GM12878 (cell line): ENCODE data around the gene TRABD2B. TPM values are rescaled to one million over a fixed set of nuclear protein-coding genes. Genes with fewer than 3 reads are reported as not detected.

Experiments
- ATAC-seq: fragments of 200-7000 bp; cut with Tn5 transposase; 3 replicates; pipeline ENCODE4 v1.9.1; 2020; ENCODE audit warnings: mild to moderate bottlenecking, moderate library complexity
- BruUV-seq: library from RNA; stranded (reverse); fragments of 400-500 nt; replicated peaks from 2 replicates; lab custom pipeline; 2021; lab: Mats Ljungman, UMichigan
- CTCF ChIA-PET: fragments of 300-600 bp; sonication (Branson Sonifier 250); formaldehyde crosslinking; extraction: SDS; loops from one replicate; lab custom pipeline; 2021; ENCODE audit warnings: inconsistent platforms; lab: Yijun Ruan, JAX
- POLR2A ChIA-PET: fragments of 350-600 bp; formaldehyde crosslinking; extraction: SDS; loops from one replicate; lab custom pipeline; 2021; ENCODE audit warnings: inconsistent platforms; lab: Charles Lee
- RAD21 ChIA-PET: fragments of 300-600 bp; sonication (Branson Sonifier 250); formaldehyde crosslinking; loops from one replicate; lab custom pipeline; 2023; ENCODE audit warnings: antibody characterized with exemption; ENCODE audit not compliant: unreplicated experiment; lab: Charles Lee
- SMC1A ChIA-PET: fragments of 300-600 bp; sonication (Branson Sonifier 250); formaldehyde crosslinking; loops from one replicate; lab custom pipeline; 2023; ENCODE audit not compliant: unreplicated experiment, uncharacterized antibody; lab: Charles Lee
- DNase-seq: peaks from one replicate; pipeline ENCODE4 v3.0.0-alpha.2; 2011; ENCODE audit warnings: low read depth, low spot score
- FAIRE-seq: peaks from 3 replicates; lab custom pipeline; 2011; peaks lifted over from hg19 to GRCh38; lab: Jason Lieb, UNC
- H2AFZ ChIP-seq: 2 replicates; pipeline ENCODE4 v1.6.0; 2011; ENCODE audit warnings: low read depth, low read length, control low read depth; ENCODE audit not compliant: control insufficient read depth
- H3K27ac ChIP-seq: 2 replicates; pipeline ENCODE4 v1.5.1; 2011; ENCODE audit warnings: control low read depth; ENCODE audit not compliant: control insufficient read depth, insufficient read depth
- H3K27me3 ChIP-seq, 2 experiments: replicated peaks in 1 of 2; 2 replicates each; pipeline versions ENCODE4 v1.6.0 to v1.6.1; 2011; ENCODE audit warnings: low read length in 1 of 2; ENCODE audit not compliant: control insufficient read depth in 2 of 2, insufficient read depth in 2 of 2
- H3K36me3 ChIP-seq, 2 experiments: 2 replicates each; pipeline ENCODE4 v1.5.1; 2011; ENCODE audit warnings: low read length in 1 of 2; ENCODE audit not compliant: control insufficient read depth in 2 of 2, insufficient read depth in 2 of 2
- H3K4me1 ChIP-seq: 2 replicates; pipeline ENCODE4 v1.6.1; 2011; ENCODE audit warnings: mild to moderate bottlenecking, low read length, moderate library complexity, mixed read lengths; ENCODE audit not compliant: control insufficient read depth, insufficient read depth
- H3K4me2 ChIP-seq: 2 replicates; pipeline ENCODE4 v1.6.0; 2011; ENCODE audit warnings: control low read depth; ENCODE audit not compliant: control insufficient read depth, insufficient read depth
- H3K4me3 ChIP-seq: fragments of 200-600 bp; sonication (generic); 2 replicates; pipeline ENCODE4 v1.5.1; 2016
- H3K79me2 ChIP-seq: 2 replicates; pipeline ENCODE4 v1.6.0; 2011; ENCODE audit warnings: low read length; ENCODE audit not compliant: control insufficient read depth, insufficient read depth
- H3K9ac ChIP-seq: 2 replicates; pipeline ENCODE4 v1.8.0; 2011; ENCODE audit warnings: low read length, control low read depth, mixed read lengths; ENCODE audit not compliant: control insufficient read depth, insufficient read depth
- H3K9me3 ChIP-seq: replicated peaks from 3 replicates; pipeline ENCODE4 v1.5.1; 2011; ENCODE audit warnings: mild to moderate bottlenecking, low read length; ENCODE audit not compliant: control insufficient read depth, insufficient read depth
- H4K20me1 ChIP-seq: 2 replicates; pipeline ENCODE4 v1.6.0; 2011; ENCODE audit not compliant: control insufficient read depth, insufficient read depth
- ATF2 ChIP-seq: IDR thresholded peaks from 2 replicates; pipeline ENCODE4 v1.6.1; 2012; ENCODE audit warnings: low read length, inconsistent platforms
- ATF3 ChIP-seq: IDR thresholded peaks from 2 replicates; pipeline ENCODE4 v1.6.1; 2011; ENCODE audit warnings: low read depth, mild to moderate bottlenecking, low read length, moderate library complexity, borderline replicate concordance; ENCODE audit errors: extremely low read depth
- BACH1 ChIP-seq: fragments of 450-650 bp; IDR thresholded peaks from 2 replicates; pipeline ENCODE4 v1.6.1; 2017; ENCODE audit warnings: mild to moderate bottlenecking, borderline replicate concordance
- BRCA1 ChIP-seq: IDR thresholded peaks from 2 replicates; pipeline ENCODE4 v1.6.1; 2011; ENCODE audit warnings: low read depth, low read length, improper control_type of control experiment
- CREB1 ChIP-seq: IDR thresholded peaks from 2 replicates; pipeline ENCODE4 v1.6.1; 2012; ENCODE audit warnings: low read depth, mild to moderate bottlenecking, inconsistent platforms
- EZH2 ChIP-seq: IDR thresholded peaks from 2 replicates; pipeline ENCODE4 v1.6.1; 2012; ENCODE audit warnings: low read depth, mild to moderate bottlenecking, control low read depth, inconsistent platforms, low read length, borderline replicate concordance; ENCODE audit not compliant: control insufficient read depth
- FOS ChIP-seq: IDR thresholded peaks from 3 replicates; pipeline ENCODE4 v1.6.1; 2011; ENCODE audit warnings: borderline replicate concordance; ENCODE audit not compliant: insufficient read length; ENCODE audit errors: extremely low read depth
- GATAD2B ChIP-seq: fragments of 450-650 bp; conservative IDR thresholded peaks from 2 replicates; pipeline ENCODE4 v1.6.1; 2017; ENCODE audit warnings: low read depth, mild to moderate bottlenecking, moderate library complexity
- JUND ChIP-seq: IDR thresholded peaks from 2 replicates; pipeline ENCODE4 v1.6.1; 2012; ENCODE audit warnings: low read depth, mild to moderate bottlenecking, low read length, improper control_type of control experiment, moderate library complexity
- KLF5 ChIP-seq: fragments of 450-650 bp; IDR thresholded peaks from 2 replicates; pipeline ENCODE4 v1.6.1; 2014; ENCODE audit warnings: mild to moderate bottlenecking; ENCODE audit not compliant: partially characterized antibody
- PAX5 ChIP-seq: IDR thresholded peaks from 2 replicates; pipeline ENCODE4 v1.6.1; 2011; ENCODE audit warnings: low read depth, low read length, borderline replicate concordance
- RCOR1 ChIP-seq: conservative IDR thresholded peaks from 2 replicates; pipeline ENCODE4 v1.6.1; 2012; ENCODE audit warnings: low read depth, low read length, improper control_type of control experiment
- SPI1 ChIP-seq: IDR thresholded peaks from 2 replicates; pipeline ENCODE4 v1.6.1; 2011; ENCODE audit warnings: low read depth, mild to moderate bottlenecking, low read length, moderate library complexity, borderline replicate concordance; ENCODE audit not compliant: insufficient read depth
- SUPT20H ChIP-seq: IDR thresholded peaks from 2 replicates; pipeline ENCODE4 v1.6.1; 2011; ENCODE audit warnings: low read depth, mild to moderate bottlenecking, low read length, moderate library complexity, borderline replicate concordance; ENCODE audit not compliant: control insufficient read depth
- TCF12 ChIP-seq: IDR thresholded peaks from 2 replicates; pipeline ENCODE4 v1.6.1; 2011; ENCODE audit warnings: low read depth, mild to moderate bottlenecking, low read length
- YBX1 ChIP-seq: fragments of 450-650 bp; IDR thresholded peaks from 2 replicates; pipeline ENCODE4 v1.6.1; 2016; ENCODE audit warnings: antibody characterized with exemption
- ZBED1 ChIP-seq: IDR thresholded peaks from 2 replicates; pipeline ENCODE4 v1.6.1; 2016; ENCODE audit warnings: borderline replicate concordance
- WGBS: methylation state at CpG from one replicate; pipeline ENCODE4 v1.1.6; 2016; ENCODE audit warnings: low lambda C conversion rate; ENCODE audit not compliant: insufficient replicate concordance, insufficient coverage; ENCODE audit errors: missing lambda C conversion rate; 5-methylcytosine and 5-hydroxymethylcytosine counted together
- in situ Hi-C: fragments of 300-500 bp; cut with MboI; formaldehyde crosslinking; loops from 9 replicates; pipeline ENCODE4 v1.14.3; 2018; ENCODE audit warnings: mixed read lengths
- intact Hi-C: fragments of 100-400 bp; cut with micrococcal nuclease; formaldehyde crosslinking; loops from one replicate; pipeline ENCODE4 v1.14.2; 2022; ENCODE audit not compliant: unreplicated experiment
- polyA plus RNA-seq, 11 experiments: library from polyadenylated mRNA; depleted of rRNA in 4 of 11; unstranded in 6 of 11; stranded (reverse) in 5 of 11; fragments of >200 nt; fragmentation: Nextera tagmentation in 4 of 11; fragmentation: Illumina TruSeq in 1 of 11; extraction: Ambion mirVana in 4 of 11; extraction: Trizol in 1 of 11; gene quantifications; 1 replicate in 1 of 11; 2 replicates in 10 of 11; pipeline versions ENCODE4 v1.2.1 to v1.2.3, GENCODE V29; 2011 to 2016; ENCODE audit warnings: inconsistent platforms in 2 of 11, missing spikeins in 2 of 11, low read depth in 1 of 11
- total RNA-seq, 4 experiments: library from RNA; depleted of rRNA in 3 of 4; stranded (reverse); fragments of >200 nt in 3 of 4; fragmentation: Illumina TruSeq in 1 of 4; extraction: Trizol in 1 of 4; gene quantifications; 2 replicates each; pipeline versions ENCODE4 v1.2.1 to v1.2.3, GENCODE V29; 2013 to 2021
- TF ChIP-seq, protein P1 (sequence below): fragments of 450-650 bp; IDR thresholded peaks from 2 replicates; pipeline ENCODE4 v1.6.1; 2016; ENCODE audit warnings: mild to moderate bottlenecking, moderate library complexity, borderline replicate concordance
- TF ChIP-seq, protein P2 (sequence below): IDR thresholded peaks from 2 replicates; pipeline ENCODE4 v1.6.1; 2012; ENCODE audit warnings: low read depth, low read length, improper control_type of control experiment

Gene TRABD2B
- total and polyA plus RNA-seq, 10 of the 15 experiments (the other 5 are each of a cell fraction or from before 2014, with no cell fraction given) = not detected

- no peaks in the 10 kb centered on the region for H3K36me3 ChIP-seq
- no peaks in the 10 kb centered on the region for H3K79me2 ChIP-seq
- H3K4me2 ChIP-seq = no peak overlapping the region
- in situ Hi-C loops (no loop called here), intact Hi-C loops (no loop called here)
- H2AFZ ChIP-seq = no peak overlapping the region
- no peak for FAIRE-seq
- POLR2A ChIA-PET = no interaction called here
- peaks cover 0 to 4% of the 10 kb centered on the region in 2 experiments; a peak in 3 of 4 replicates for H3K27me3 ChIP-seq
- H3K27ac ChIP-seq = no peak overlapping the region
- H3K4me3 ChIP-seq = no peak overlapping the region
- SMC1A ChIA-PET = no interaction called here
- no peak for DNase-seq
- BruUV-seq = no TSS peak
- no peak for ATAC-seq
- CTCF ChIA-PET = no interaction called here
- H3K9ac ChIP-seq = no peak overlapping the region
- H3K4me1 ChIP-seq = no peaks in the 10 kb centered on the region
- 45% methylated on average over 2 of the region's 2 CpGs for WGBS
- no peaks in the 10 kb centered on the region for H4K20me1 ChIP-seq
- RAD21 ChIA-PET = no interaction called here
- no peaks in the 10 kb centered on the region for H3K9me3 ChIP-seq
- TF ChIP-seq TCF12 (no peak), EZH2 (no peak), BACH1 (no peak), GATAD2B (no peak), ZBED1 (no peak), YBX1 (no peak), BRCA1 (no peak), JUND (no peak), ATF3 (no peak), PAX5 (no peak), CREB1 (no peak), KLF5 (no peak), SPI1 (no peak), ATF2 (no peak), FOS (no peak), SUPT20H (no peak), RCOR1 (no peak)
- TF ChIP-seq, protein P1, sequence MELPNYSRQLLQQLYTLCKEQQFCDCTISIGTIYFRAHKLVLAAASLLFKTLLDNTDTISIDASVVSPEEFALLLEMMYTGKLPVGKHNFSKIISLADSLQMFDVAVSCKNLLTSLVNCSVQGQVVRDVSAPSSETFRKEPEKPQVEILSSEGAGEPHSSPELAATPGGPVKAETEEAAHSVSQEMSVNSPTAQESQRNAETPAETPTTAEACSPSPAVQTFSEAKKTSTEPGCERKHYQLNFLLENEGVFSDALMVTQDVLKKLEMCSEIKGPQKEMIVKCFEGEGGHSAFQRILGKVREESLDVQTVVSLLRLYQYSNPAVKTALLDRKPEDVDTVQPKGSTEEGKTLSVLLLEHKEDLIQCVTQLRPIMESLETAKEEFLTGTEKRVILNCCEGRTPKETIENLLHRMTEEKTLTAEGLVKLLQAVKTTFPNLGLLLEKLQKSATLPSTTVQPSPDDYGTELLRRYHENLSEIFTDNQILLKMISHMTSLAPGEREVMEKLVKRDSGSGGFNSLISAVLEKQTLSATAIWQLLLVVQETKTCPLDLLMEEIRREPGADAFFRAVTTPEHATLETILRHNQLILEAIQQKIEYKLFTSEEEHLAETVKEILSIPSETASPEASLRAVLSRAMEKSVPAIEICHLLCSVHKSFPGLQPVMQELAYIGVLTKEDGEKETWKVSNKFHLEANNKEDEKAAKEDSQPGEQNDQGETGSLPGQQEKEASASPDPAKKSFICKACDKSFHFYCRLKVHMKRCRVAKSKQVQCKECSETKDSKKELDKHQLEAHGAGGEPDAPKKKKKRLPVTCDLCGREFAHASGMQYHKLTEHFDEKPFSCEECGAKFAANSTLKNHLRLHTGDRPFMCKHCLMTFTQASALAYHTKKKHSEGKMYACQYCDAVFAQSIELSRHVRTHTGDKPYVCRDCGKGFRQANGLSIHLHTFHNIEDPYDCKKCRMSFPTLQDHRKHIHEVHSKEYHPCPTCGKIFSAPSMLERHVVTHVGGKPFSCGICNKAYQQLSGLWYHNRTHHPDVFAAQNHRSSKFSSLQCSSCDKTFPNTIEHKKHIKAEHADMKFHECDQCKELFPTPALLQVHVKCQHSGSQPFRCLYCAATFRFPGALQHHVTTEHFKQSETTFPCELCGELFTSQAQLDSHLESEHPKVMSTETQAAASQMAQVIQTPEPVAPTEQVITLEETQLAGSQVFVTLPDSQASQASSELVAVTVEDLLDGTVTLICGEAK = no peak
- TF ChIP-seq, protein P2, sequence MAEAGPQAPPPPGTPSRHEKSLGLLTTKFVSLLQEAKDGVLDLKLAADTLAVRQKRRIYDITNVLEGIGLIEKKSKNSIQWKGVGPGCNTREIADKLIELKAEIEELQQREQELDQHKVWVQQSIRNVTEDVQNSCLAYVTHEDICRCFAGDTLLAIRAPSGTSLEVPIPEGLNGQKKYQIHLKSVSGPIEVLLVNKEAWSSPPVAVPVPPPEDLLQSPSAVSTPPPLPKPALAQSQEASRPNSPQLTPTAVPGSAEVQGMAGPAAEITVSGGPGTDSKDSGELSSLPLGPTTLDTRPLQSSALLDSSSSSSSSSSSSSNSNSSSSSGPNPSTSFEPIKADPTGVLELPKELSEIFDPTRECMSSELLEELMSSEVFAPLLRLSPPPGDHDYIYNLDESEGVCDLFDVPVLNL = no peak
These were observed 5.0 kb upstream of the TRABD2B start for GRCh38 chr1:48002142-48002541.
